ENCODE results near the gene SEMA3A. TPM values are rescaled to one million over a fixed set of nuclear protein-coding genes. Genes with fewer than 3 reads are reported as not detected.

The SEMA3A gene
- total and polyA plus RNA-seq, 2 of the 13 experiments (the other 11 are each of a cell fraction or from before 2014, with no cell fraction given), result 0.29 to 1.2 TPM

DNA sequence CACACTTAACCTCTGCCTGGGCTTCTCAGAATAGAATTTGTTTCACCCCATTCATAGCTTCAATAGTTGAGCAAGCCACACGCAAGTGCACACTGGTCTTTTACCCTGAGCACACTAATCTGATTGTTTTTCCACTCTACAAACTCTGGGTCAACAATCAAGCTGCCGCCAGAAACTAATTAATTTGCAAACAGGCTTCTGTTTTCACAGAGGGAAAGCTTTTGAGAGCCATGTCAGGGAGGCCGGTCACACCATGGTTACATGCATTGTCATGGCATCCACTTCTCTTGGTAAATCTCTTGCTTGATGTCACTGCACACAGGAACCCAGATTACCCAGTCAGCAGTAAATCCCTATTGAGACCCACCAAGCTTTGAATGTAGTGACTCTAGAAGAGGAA is 154.2 kb downstream of the SEMA3A start (continued):
- TF ChIP-seq, protein P1, sequence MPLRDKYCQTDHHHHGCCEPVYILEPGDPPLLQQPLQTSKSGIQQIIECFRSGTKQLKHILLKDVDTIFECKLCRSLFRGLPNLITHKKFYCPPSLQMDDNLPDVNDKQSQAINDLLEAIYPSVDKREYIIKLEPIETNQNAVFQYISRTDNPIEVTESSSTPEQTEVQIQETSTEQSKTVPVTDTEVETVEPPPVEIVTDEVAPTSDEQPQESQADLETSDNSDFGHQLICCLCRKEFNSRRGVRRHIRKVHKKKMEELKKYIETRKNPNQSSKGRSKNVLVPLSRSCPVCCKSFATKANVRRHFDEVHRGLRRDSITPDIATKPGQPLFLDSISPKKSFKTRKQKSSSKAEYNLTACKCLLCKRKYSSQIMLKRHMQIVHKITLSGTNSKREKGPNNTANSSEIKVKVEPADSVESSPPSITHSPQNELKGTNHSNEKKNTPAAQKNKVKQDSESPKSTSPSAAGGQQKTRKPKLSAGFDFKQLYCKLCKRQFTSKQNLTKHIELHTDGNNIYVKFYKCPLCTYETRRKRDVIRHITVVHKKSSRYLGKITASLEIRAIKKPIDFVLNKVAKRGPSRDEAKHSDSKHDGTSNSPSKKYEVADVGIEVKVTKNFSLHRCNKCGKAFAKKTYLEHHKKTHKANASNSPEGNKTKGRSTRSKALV (CRISPR knock-in tag; IDR thresholded peaks at IDR 0.05), result no peak
- TF ChIP-seq MAFK (conservative IDR thresholded peaks at IDR 0.05 in 1 of 2, IDR thresholded peaks at IDR 0.05 in 1 of 2; ENCODE audit: low read length in 2 of 2), result peak; percentile 53 to 72
- no peak for TF ChIP-seq ATRX (CRISPR knock-in tag; IDR thresholded peaks at IDR 0.05; ENCODE audit: borderline replicate concordance)
- TF ChIP-seq, protein P2, sequence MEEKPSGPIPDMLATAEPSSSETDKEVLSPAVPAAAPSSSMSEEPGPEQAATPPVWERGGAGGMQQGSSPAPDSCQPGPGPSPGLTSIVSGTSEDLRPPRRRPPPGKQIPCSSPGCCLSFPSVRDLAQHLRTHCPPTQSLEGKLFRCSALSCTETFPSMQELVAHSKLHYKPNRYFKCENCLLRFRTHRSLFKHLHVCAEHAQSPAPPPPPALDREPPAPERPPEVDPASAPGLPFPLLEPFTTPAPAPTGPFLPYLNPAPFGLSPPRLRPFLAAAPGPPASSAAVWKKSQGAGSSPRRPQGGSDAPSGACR (CRISPR knock-in tag; IDR thresholded peaks at IDR 0.05), result no peak
- TF ChIP-seq, protein P3, sequence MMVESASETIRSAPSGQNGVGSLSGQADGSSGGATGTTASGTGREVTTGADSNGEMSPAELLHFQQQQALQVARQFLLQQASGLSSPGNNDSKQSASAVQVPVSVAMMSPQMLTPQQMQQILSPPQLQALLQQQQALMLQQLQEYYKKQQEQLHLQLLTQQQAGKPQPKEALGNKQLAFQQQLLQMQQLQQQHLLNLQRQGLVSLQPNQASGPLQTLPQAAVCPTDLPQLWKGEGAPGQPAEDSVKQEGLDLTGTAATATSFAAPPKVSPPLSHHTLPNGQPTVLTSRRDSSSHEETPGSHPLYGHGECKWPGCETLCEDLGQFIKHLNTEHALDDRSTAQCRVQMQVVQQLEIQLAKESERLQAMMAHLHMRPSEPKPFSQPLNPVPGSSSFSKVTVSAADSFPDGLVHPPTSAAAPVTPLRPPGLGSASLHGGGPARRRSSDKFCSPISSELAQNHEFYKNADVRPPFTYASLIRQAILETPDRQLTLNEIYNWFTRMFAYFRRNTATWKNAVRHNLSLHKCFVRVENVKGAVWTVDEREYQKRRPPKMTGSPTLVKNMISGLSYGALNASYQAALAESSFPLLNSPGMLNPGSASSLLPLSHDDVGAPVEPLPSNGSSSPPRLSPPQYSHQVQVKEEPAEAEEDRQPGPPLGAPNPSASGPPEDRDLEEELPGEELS (CRISPR knock-in tag; IDR thresholded peaks at IDR 0.05), result peak; percentile 63; the same call in 1 of the 2 replicates
- TF ChIP-seq ZC3H4 (CRISPR knock-in tag; IDR thresholded peaks at IDR 0.05; ENCODE audit: borderline replicate concordance), result no peak
- no peak for TF ChIP-seq HOXA9 (CRISPR knock-in tag; IDR thresholded peaks at IDR 0.05; ENCODE audit: borderline replicate concordance)
- TF ChIP-seq POGZ (CRISPR knock-in tag; IDR thresholded peaks at IDR 0.05), result 0 out of 2 replicates have a peak, but pooled peaks have one; percentile 30
- no peak for TF ChIP-seq GATAD2A (CRISPR knock-in tag; IDR thresholded peaks at IDR 0.05)
- TF ChIP-seq ZNF253 (CRISPR knock-in tag; IDR thresholded peaks at IDR 0.05; ENCODE audit: borderline replicate concordance), result no peak
- no peak for TF ChIP-seq MZF1 (CRISPR knock-in tag; IDR thresholded peaks at IDR 0.05; ENCODE audit: borderline replicate concordance)
- TF ChIP-seq CBX5 (CRISPR knock-in tag; IDR thresholded peaks at IDR 0.05; ENCODE audit: borderline replicate concordance), result no peak
- no peak for TF ChIP-seq RAD51 (IDR thresholded peaks at IDR 0.05; ENCODE audit: borderline replicate concordance)
- TF ChIP-seq, protein P4, sequence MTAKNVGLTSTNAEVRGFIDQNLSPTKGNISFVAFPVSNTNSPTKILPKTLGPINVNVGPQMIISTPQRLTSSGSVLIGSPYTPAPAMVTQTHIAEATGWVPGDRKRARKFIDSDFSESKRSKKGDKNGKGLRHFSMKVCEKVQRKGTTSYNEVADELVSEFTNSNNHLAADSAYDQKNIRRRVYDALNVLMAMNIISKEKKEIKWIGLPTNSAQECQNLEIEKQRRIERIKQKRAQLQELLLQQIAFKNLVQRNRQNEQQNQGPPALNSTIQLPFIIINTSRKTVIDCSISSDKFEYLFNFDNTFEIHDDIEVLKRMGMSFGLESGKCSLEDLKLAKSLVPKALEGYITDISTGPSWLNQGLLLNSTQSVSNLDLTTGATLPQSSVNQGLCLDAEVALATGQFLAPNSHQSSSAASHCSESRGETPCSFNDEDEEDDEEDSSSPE (CRISPR knock-in tag; IDR thresholded peaks at IDR 0.05), result no peak
- no peak for TF ChIP-seq ZNF12 (CRISPR knock-in tag; IDR thresholded peaks at IDR 0.05)
- TF ChIP-seq ZNF615 (CRISPR knock-in tag; IDR thresholded peaks at IDR 0.05; ENCODE audit: borderline replicate concordance), result no peak
- TF ChIP-seq, protein P5, sequence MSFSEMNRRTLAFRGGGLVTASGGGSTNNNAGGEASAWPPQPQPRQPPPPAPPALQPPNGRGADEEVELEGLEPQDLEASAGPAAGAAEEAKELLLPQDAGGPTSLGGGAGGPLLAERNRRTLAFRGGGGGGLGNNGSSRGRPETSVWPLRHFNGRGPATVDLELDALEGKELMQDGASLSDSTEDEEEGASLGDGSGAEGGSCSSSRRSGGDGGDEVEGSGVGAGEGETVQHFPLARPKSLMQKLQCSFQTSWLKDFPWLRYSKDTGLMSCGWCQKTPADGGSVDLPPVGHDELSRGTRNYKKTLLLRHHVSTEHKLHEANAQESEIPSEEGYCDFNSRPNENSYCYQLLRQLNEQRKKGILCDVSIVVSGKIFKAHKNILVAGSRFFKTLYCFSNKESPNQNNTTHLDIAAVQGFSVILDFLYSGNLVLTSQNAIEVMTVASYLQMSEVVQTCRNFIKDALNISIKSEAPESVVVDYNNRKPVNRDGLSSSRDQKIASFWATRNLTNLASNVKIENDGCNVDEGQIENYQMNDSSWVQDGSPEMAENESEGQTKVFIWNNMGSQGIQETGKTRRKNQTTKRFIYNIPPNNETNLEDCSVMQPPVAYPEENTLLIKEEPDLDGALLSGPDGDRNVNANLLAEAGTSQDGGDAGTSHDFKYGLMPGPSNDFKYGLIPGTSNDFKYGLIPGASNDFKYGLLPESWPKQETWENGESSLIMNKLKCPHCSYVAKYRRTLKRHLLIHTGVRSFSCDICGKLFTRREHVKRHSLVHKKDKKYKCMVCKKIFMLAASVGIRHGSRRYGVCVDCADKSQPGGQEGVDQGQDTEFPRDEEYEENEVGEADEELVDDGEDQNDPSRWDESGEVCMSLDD (CRISPR knock-in tag; IDR thresholded peaks at IDR 0.05; ENCODE audit: borderline replicate concordance), result no peak
